Suprapubic skin (tissue), 4 donors: Measurements from ENCODE around the gene LUZP2. TPM values are rescaled to one million over a fixed set of nuclear protein-coding genes. Genes with fewer than 3 reads are reported as not detected.

ENCODE experiments used
- DNase-seq, 2 donors: peaks; one replicate each; pipeline ENCODE4 v3.0.0-alpha.2; 2019; ENCODE audit warnings: low spot score in 2 of 2
- H3K27ac ChIP-seq: fragments of 200-600 bp; sonication (generic); one replicate; pipeline ENCODE4 v1.5.1; 2019
- H3K27me3 ChIP-seq: fragments of 200-600 bp; sonication (generic); one replicate; pipeline ENCODE4 v1.5.1; 2019
- H3K36me3 ChIP-seq: fragments of 200-600 bp; sonication (generic); one replicate; pipeline ENCODE4 v1.5.1; 2019
- H3K4me1 ChIP-seq: fragments of 200-600 bp; sonication (generic); one replicate; pipeline ENCODE4 v1.5.1; 2019
- H3K4me3 ChIP-seq: fragments of 200-600 bp; sonication (generic); one replicate; pipeline ENCODE4 v1.5.1; 2019; ENCODE audit warnings: mild to moderate bottlenecking
- H3K9me3 ChIP-seq: fragments of 200-600 bp; sonication (generic); one replicate; pipeline ENCODE4 v1.5.1; 2019
- EP300 ChIP-seq: sonication (generic); formaldehyde crosslinking; IDR thresholded peaks from one replicate; pipeline ENCODE4 v1.6.1; 2017; ENCODE audit warnings: antibody characterized with exemption
- POLR2A ChIP-seq, 2 donors: fragments of 450-650 bp; IDR thresholded peaks; one replicate each; pipeline ENCODE4 v1.6.1; 2017; ENCODE audit warnings: antibody characterized with exemption in 2 of 2, mild to moderate bottlenecking in 2 of 2, moderate library complexity in 2 of 2
- POLR2AphosphoS5 ChIP-seq, 3 donors: sonication (generic); formaldehyde crosslinking; IDR thresholded peaks; one replicate each; pipeline ENCODE4 v1.6.1; 2017; ENCODE audit warnings: antibody characterized with exemption in 3 of 3
- WGBS: methylation state at CpG from one replicate; pipeline ENCODE4 v1.1.5; 2018; 5-methylcytosine and 5-hydroxymethylcytosine counted together
- total RNA-seq, 4 donors: library from RNA; depleted of rRNA; stranded (reverse); fragments of >200 nt; gene quantifications; one replicate each; pipeline ENCODE4 v1.1.0, GENCODE V29; 2016
- TF ChIP-seq, protein P1 (sequence below), 2 donors: fragments of 200-600 bp in 1 of 2; fragments of 450-650 bp in 1 of 2; sonication (generic) in 1 of 2; IDR thresholded peaks; one replicate each; pipeline ENCODE4 v1.5.1; 2016 to 2019; ENCODE audit warnings: antibody characterized with exemption in 2 of 2, mild to moderate bottlenecking in 1 of 2, moderate library complexity in 1 of 2

Gene LUZP2
- total RNA-seq, 4 donors from 2014 or later, result 0.11 TPM; not detected in 3

DNA sequence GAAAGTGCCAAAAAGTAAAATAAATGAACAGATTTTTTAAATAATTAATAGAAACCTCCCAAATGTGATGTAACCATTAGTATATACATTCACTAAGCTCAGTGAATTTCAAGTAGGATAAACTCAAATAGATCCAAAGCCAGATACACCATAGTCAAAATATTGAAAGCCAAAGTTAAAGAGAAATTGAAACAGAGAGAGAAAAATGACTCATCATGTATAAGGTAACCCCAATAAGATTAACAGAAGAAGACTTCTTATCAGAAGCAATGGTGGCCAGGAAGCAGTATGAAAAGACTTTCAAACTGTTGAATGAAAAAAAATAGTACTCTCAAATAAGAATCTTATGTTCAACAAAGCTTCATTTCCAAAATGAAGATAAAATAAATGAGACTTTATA, 70.5 kb downstream of the LUZP2 start:
- TF ChIP-seq POLR2AphosphoS5 (IDR thresholded peaks at IDR 0.05), result no peak
- no peak for TF ChIP-seq EP300
- TF ChIP-seq POLR2A (IDR thresholded peaks at IDR 0.05), result no peak
- TF ChIP-seq, protein P1, sequence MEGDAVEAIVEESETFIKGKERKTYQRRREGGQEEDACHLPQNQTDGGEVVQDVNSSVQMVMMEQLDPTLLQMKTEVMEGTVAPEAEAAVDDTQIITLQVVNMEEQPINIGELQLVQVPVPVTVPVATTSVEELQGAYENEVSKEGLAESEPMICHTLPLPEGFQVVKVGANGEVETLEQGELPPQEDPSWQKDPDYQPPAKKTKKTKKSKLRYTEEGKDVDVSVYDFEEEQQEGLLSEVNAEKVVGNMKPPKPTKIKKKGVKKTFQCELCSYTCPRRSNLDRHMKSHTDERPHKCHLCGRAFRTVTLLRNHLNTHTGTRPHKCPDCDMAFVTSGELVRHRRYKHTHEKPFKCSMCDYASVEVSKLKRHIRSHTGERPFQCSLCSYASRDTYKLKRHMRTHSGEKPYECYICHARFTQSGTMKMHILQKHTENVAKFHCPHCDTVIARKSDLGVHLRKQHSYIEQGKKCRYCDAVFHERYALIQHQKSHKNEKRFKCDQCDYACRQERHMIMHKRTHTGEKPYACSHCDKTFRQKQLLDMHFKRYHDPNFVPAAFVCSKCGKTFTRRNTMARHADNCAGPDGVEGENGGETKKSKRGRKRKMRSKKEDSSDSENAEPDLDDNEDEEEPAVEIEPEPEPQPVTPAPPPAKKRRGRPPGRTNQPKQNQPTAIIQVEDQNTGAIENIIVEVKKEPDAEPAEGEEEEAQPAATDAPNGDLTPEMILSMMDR (IDR thresholded peaks at IDR 0.05), result no peak
- DNase-seq, result no peak
- H3K4me3 ChIP-seq, result no peak overlapping the region

DNA sequence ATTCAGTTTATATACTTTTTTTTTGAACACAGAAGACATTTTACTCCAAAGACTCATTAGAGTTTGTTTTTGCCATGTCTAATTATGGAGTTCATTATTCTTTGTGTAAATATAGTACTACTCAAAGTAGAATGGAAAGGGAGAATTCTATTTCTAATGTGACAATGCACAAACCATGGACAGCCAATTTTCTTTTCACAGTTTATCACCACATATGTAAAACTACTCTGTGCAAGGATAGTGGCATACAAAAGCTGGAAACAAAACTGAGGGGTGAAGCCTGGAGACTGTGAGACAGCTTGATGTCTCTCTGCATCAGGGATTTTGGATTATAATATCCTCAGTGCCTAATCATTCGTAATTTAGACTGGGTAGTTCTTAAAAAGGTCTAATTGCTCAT, 75.5 kb downstream of the LUZP2 start:
- H3K36me3 ChIP-seq, result no peaks in the 10 kb centered on the region
- DNase-seq, result no peak
- TF ChIP-seq POLR2AphosphoS5 (IDR thresholded peaks at IDR 0.05), result no peak
- TF ChIP-seq, protein P1 (IDR thresholded peaks at IDR 0.05), result no peak
- no peak for TF ChIP-seq EP300
- no peak for TF ChIP-seq POLR2A (IDR thresholded peaks at IDR 0.05)
- no peaks in the 10 kb centered on the region for H3K9me3 ChIP-seq
- 83% methylated on average over 1 of the region's 1 CpG for WGBS
- H3K27ac ChIP-seq, result no peak overlapping the region
- no peaks in the 10 kb centered on the region for H3K27me3 ChIP-seq
- H3K4me3 ChIP-seq, result no peak overlapping the region
- no peaks in the 10 kb centered on the region for H3K4me1 ChIP-seq

More for the DNA sequence above, 70.5 kb downstream of the LUZP2 start:
- no peak overlapping the region for H3K27ac ChIP-seq
- no peaks in the 10 kb centered on the region for H3K9me3 ChIP-seq
- no peaks in the 10 kb centered on the region for H3K4me1 ChIP-seq
- no peaks in the 10 kb centered on the region for H3K36me3 ChIP-seq
- H3K27me3 ChIP-seq, result no peaks in the 10 kb centered on the region

DNA sequence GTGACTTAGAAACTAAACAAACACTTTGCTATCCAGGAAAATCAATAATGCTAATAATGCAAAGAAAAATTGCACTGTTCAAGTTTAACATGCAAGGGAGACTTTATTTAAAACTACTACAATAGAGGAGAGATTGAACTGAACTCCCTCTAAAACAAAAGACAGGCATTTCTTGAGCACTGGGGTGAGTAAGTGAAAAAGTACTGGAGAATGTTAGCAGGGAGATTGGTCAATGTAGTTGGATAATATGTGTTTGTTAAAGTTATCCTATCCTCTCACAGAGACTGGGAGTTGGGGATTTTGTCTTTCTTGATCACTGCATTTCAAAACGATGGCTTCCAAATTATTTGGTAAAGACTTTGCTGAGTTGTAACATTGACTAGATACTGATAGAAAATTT, 77.6 kb downstream of the LUZP2 start:
- Histone ChIP-seq H3K27ac (no peak overlapping the region), H3K27me3 (no peaks in the 10 kb centered on the region), H3K36me3 (no peaks in the 10 kb centered on the region), H3K9me3 (no peaks in the 10 kb centered on the region), H3K4me3 (no peak overlapping the region), H3K4me1 (no peaks in the 10 kb centered on the region)
- 78% methylated on average over 1 of the region's 1 CpG for WGBS
- no peak for DNase-seq
- TF ChIP-seq EP300 (no peak), POLR2AphosphoS5 (IDR thresholded peaks at IDR 0.05) (no peak), POLR2A (IDR thresholded peaks at IDR 0.05) (no peak)
- TF ChIP-seq, protein P1 (IDR thresholded peaks at IDR 0.05), result no peak

DNA sequence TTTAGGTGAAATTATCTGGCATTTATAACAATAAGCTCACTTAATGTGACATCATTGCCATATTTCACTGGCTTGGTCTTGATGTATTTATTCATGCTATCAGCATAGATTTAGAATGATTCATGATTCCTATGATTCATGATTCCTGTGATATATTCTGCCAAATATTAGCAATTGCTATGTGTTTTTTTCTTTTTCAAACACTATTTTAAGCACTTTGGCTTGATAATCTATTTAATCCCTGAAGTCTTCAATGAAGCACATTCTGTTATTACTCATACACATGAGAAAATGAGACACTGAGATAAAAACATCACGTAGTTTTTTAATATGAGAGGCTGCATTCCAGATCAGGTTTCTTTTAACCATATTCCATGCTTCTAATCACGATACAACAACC, 78.5 kb downstream of the LUZP2 start:
- Histone ChIP-seq H3K36me3 (no peaks in the 10 kb centered on the region), H3K4me3 (no peak overlapping the region), H3K9me3 (no peaks in the 10 kb centered on the region), H3K27ac (no peak overlapping the region), H3K27me3 (no peaks in the 10 kb centered on the region), H3K4me1 (no peaks in the 10 kb centered on the region)
- no peak for DNase-seq
- TF ChIP-seq EP300 (no peak), POLR2AphosphoS5 (IDR thresholded peaks at IDR 0.05) (no peak), POLR2A (IDR thresholded peaks at IDR 0.05) (no peak)
- TF ChIP-seq, protein P1 (IDR thresholded peaks at IDR 0.05), result no peak
- 41% methylated on average over 2 of the region's 2 CpGs for WGBS

DNA sequence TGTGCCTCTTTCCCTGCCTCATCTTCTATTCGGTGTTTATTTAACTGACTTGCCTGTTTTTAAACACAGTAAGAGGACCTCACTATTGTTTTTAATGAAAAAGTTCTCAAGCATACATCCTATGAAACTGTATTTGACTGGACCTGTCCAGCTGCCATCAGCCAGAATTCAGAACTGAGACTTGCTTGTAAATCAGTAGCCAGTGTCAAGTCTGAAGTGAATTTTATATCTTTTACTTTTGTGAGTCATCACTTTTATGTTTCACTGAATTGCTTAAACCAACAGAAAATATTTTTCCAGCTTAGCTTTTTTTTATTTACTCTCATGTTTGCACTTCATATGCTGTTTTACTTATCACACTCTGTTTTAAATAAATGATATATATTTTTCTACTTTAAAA, 88.3 kb downstream of the LUZP2 start:
- Histone ChIP-seq H3K9me3 (no peaks in the 10 kb centered on the region), H3K36me3 (no peaks in the 10 kb centered on the region), H3K27ac (no peak overlapping the region), H3K27me3 (no peaks in the 10 kb centered on the region), H3K4me1 (no peaks in the 10 kb centered on the region), H3K4me3 (no peak overlapping the region)
- TF ChIP-seq POLR2AphosphoS5 (IDR thresholded peaks at IDR 0.05) (no peak), EP300 (no peak), POLR2A (IDR thresholded peaks at IDR 0.05) (no peak)
- TF ChIP-seq, protein P1 (IDR thresholded peaks at IDR 0.05), result no peak
- DNase-seq, result no peak
- WGBS, result 87% methylated on average over 1 of the region's 1 CpG
